IgD-negative memory B cell (primary cell): ENCODE measurements around the gene FARP1. TPM values are rescaled to one million over a fixed set of nuclear protein-coding genes. Genes with fewer than 3 reads are reported as not detected.

ENCODE experiments used
- H3K27ac Mint-ChIP-seq, 3 donors: one replicate each; pipeline ENCODE4 v1.8.0; 2020 to 2022; ENCODE audit warnings: mild to moderate bottlenecking in 3 of 3, mixed read lengths in 3 of 3, moderate library complexity in 1 of 3
- H3K27me3 Mint-ChIP-seq: one replicate; pipeline ENCODE4 v1.8.0; 2021; ENCODE audit warnings: mixed read lengths
- H3K36me3 Mint-ChIP-seq: one replicate; pipeline ENCODE4 v1.8.0; 2020; ENCODE audit warnings: mild to moderate bottlenecking, mixed read lengths
- H3K4me1 Mint-ChIP-seq, 3 donors: one replicate each; pipeline ENCODE4 v1.8.0; 2020 to 2022; ENCODE audit warnings: mixed read lengths in 3 of 3, mild to moderate bottlenecking in 1 of 3
- H3K4me3 Mint-ChIP-seq, 4 donors: one replicate each; pipeline ENCODE4 v1.8.0; 2020 to 2022; ENCODE audit warnings: mild to moderate bottlenecking in 4 of 4, mixed read lengths in 4 of 4, moderate library complexity in 3 of 4
- H3K9me3 Mint-ChIP-seq, 3 donors: one replicate each; pipeline ENCODE4 v1.8.0; 2020 to 2021; ENCODE audit warnings: mixed read lengths in 3 of 3, mild to moderate bottlenecking in 1 of 3
- polyA plus RNA-seq: library from polyadenylated mRNA; unstranded; fragments of 300-500 nt; fragmentation: Illumina TruSeq; gene quantifications from one replicate; pipeline ENCODE4 v1.2.3, GENCODE V29; 2021

FARP1 gene
- polyA plus RNA-seq, 1 donor from 2014 or later: 0.46 TPM

GRCh38 chr13:98273824-98274742 lies 131.2 kb downstream of the FARP1 start:
- Mint-ChIP-seq H3K4me3 (no peak overlapping the region), H3K27me3 (peaks cover 2% of the 10 kb centered on the region), H3K9me3 (no peaks in the 10 kb centered on the region), H3K4me1 (peaks cover 0 to 3% (median 0%) of the 10 kb centered on the region in 3 donors), H3K36me3 (no peaks in the 10 kb centered on the region), H3K27ac (no peak overlapping the region)

GRCh38 chr13:98274921-98275487 lies 132.1 kb downstream of the FARP1 start:
- H3K4me1 Mint-ChIP-seq: peaks cover 0 to 8% (median 3%) of the 10 kb centered on the region in 3 donors
- H3K36me3 Mint-ChIP-seq: no peaks in the 10 kb centered on the region
- no peak overlapping the region for H3K4me3 Mint-ChIP-seq
- H3K27ac Mint-ChIP-seq: no peak overlapping the region
- H3K27me3 Mint-ChIP-seq: peaks cover 2% of the 10 kb centered on the region
- H3K9me3 Mint-ChIP-seq: no peaks in the 10 kb centered on the region

GRCh38 chr13:98275681-98276171 lies 132.8 kb downstream of the FARP1 start:
- Mint-ChIP-seq H3K27me3 (peaks cover 2% of the 10 kb centered on the region), H3K9me3 (no peaks in the 10 kb centered on the region), H3K36me3 (no peaks in the 10 kb centered on the region), H3K4me1 (peaks cover 3 to 13% (median 6%) of the 10 kb centered on the region in 3 donors), H3K4me3 (no peak overlapping the region), H3K27ac (peak overlapping the region in 1 of 3 donors; percentile 14)

- H3K27me3 Mint-ChIP-seq: peaks cover 2% of the 10 kb centered on the region
- H3K27ac Mint-ChIP-seq: peak overlapping the region in 1 of 3 donors; percentile 6
- H3K4me3 Mint-ChIP-seq: no peak overlapping the region
- peaks cover 3 to 14% (median 6%) of the 10 kb centered on the region in 3 donors for H3K4me1 Mint-ChIP-seq
- peaks cover 2% of the 10 kb centered on the region for H3K36me3 Mint-ChIP-seq
- no peaks in the 10 kb centered on the region for H3K9me3 Mint-ChIP-seq
These were observed 133.6 kb downstream of the FARP1 start for GRCh38 chr13:98276486-98276885.

GRCh38 chr13:98278068-98278724 lies 135.3 kb downstream of the FARP1 start:
- Mint-ChIP-seq H3K4me3 (no peak overlapping the region), H3K9me3 (no peaks in the 10 kb centered on the region), H3K27me3 (peaks cover 2% of the 10 kb centered on the region), H3K27ac (no peak overlapping the region), H3K36me3 (peaks cover 2% of the 10 kb centered on the region), H3K4me1 (peaks cover 3 to 14% (median 6%) of the 10 kb centered on the region in 3 donors)

GRCh38 chr13:98279473-98280175 lies 136.7 kb downstream of the FARP1 start:
- Mint-ChIP-seq H3K36me3 (peaks cover 2% of the 10 kb centered on the region), H3K9me3 (no peaks in the 10 kb centered on the region), H3K4me1 (peaks cover 3 to 14% (median 6%) of the 10 kb centered on the region in 3 donors), H3K27me3 (peaks cover 2% of the 10 kb centered on the region), H3K27ac (peak overlapping the region in 2 of 3 donors; percentile 12 to 76), H3K4me3 (peak overlapping the region; percentile 3 to 89 (median 84))

- Mint-ChIP-seq H3K4me1 (peaks cover 3 to 14% (median 6%) of the 10 kb centered on the region in 3 donors), H3K27me3 (peaks cover 2% of the 10 kb centered on the region), H3K4me3 (peak overlapping the region; percentile 3 to 89 (median 84)), H3K36me3 (peaks cover 2% of the 10 kb centered on the region), H3K9me3 (no peaks in the 10 kb centered on the region), H3K27ac (peak overlapping the region; percentile 12 to 43 (median 21))
These were observed 137.2 kb downstream of the FARP1 start for GRCh38 chr13:98280176-98280510.

GRCh38 chr13:98284679-98285078 lies 141.8 kb downstream of the FARP1 start:
- Mint-ChIP-seq H3K9me3 (no peaks in the 10 kb centered on the region), H3K27me3 (peaks cover 2% of the 10 kb centered on the region), H3K4me1 (peaks cover 3 to 9% (median 6%) of the 10 kb centered on the region in 3 donors), H3K27ac (no peak overlapping the region), H3K36me3 (peaks cover 2% of the 10 kb centered on the region), H3K4me3 (no peak overlapping the region)

GRCh38 chr13:98285317-98285716 lies 142.4 kb downstream of the FARP1 start:
- peaks cover 3 to 4% (median 3%) of the 10 kb centered on the region in 3 donors for H3K4me1 Mint-ChIP-seq
- H3K9me3 Mint-ChIP-seq: no peaks in the 10 kb centered on the region
- no peak overlapping the region for H3K4me3 Mint-ChIP-seq
- no peak overlapping the region for H3K27ac Mint-ChIP-seq
- H3K36me3 Mint-ChIP-seq: peaks cover 2% of the 10 kb centered on the region
- peaks cover 5% of the 10 kb centered on the region for H3K27me3 Mint-ChIP-seq

GRCh38 chr13:98285852-98286594 lies 143.1 kb downstream of the FARP1 start:
- H3K4me1 Mint-ChIP-seq: peaks cover 0 to 1% (median 0%) of the 10 kb centered on the region in 3 donors
- no peak overlapping the region for H3K27ac Mint-ChIP-seq
- H3K27me3 Mint-ChIP-seq: peaks cover 5% of the 10 kb centered on the region
- peaks cover 0 to 3% (median 0%) of the 10 kb centered on the region in 3 donors for H3K9me3 Mint-ChIP-seq
- no peak overlapping the region for H3K4me3 Mint-ChIP-seq
- H3K36me3 Mint-ChIP-seq: peaks cover 2% of the 10 kb centered on the region

GRCh38 chr13:98286799-98287198 lies 143.9 kb downstream of the FARP1 start:
- Mint-ChIP-seq H3K4me1 (no peaks in the 10 kb centered on the region), H3K27me3 (peaks cover 5% of the 10 kb centered on the region), H3K9me3 (peaks cover 0 to 3% (median 0%) of the 10 kb centered on the region in 3 donors), H3K27ac (no peak overlapping the region), H3K36me3 (no peaks in the 10 kb centered on the region), H3K4me3 (no peak overlapping the region)

- peaks cover 0 to 3% (median 0%) of the 10 kb centered on the region in 3 donors for H3K9me3 Mint-ChIP-seq
- no peaks in the 10 kb centered on the region for H3K4me1 Mint-ChIP-seq
- peaks cover 8% of the 10 kb centered on the region for H3K27me3 Mint-ChIP-seq
These were observed 145.3 kb downstream of the FARP1 start for GRCh38 chr13:98288211-98288610.

GRCh38 chr13:98289339-98289945 lies 146.5 kb downstream of the FARP1 start:
- Mint-ChIP-seq H3K9me3 (peaks cover 0 to 3% (median 0%) of the 10 kb centered on the region in 3 donors), H3K36me3 (no peaks in the 10 kb centered on the region), H3K4me3 (no peak overlapping the region), H3K27ac (no peak overlapping the region), H3K27me3 (peaks cover 10% of the 10 kb centered on the region), H3K4me1 (no peaks in the 10 kb centered on the region)

More at GRCh38 chr13:98288211-98288610, 145.3 kb downstream of the FARP1 start:
- Mint-ChIP-seq H3K4me3 (no peak overlapping the region), H3K36me3 (no peaks in the 10 kb centered on the region), H3K27ac (no peak overlapping the region)
